OCI-LY7 (cell line): Measurements from ENCODE around the gene NIPBL. TPM values are rescaled to one million over a fixed set of nuclear protein-coding genes. Genes with fewer than 3 reads are reported as not detected.
A peak's percentile ranks its signal among the peaks of the same experiment; 100 is the strongest.
"Not testable (repeated sequence)": the region's sequence is repeated elsewhere in the genome, so short reads cannot be mapped to it uniquely, and the experiment has no call there.

Experiments used
- BruUV-seq: library from RNA; stranded (reverse); fragments of 400-500 nt; replicated peaks from 2 replicates; lab custom pipeline; 2021; lab: Mats Ljungman, UMichigan
- CTCF ChIA-PET: fragments of 300-600 bp; sonication (Branson Sonifier 250); formaldehyde crosslinking; loops from one replicate; lab custom pipeline; 2022; ENCODE audit warnings: antibody characterized with exemption; ENCODE audit not compliant: unreplicated experiment; lab: Charles Lee
- POLR2A ChIA-PET: fragments of 300-600 bp; sonication (Branson Sonifier 250); formaldehyde crosslinking; loops from one replicate; lab custom pipeline; 2022; ENCODE audit warnings: antibody characterized with exemption; lab: Charles Lee
- DNase-seq: peaks from one replicate; pipeline ENCODE4 v3.0.0-alpha.2; 2015; ENCODE audit warnings: low spot score
- H2AFZ ChIP-seq: fragments of 200-600 bp; sonication (generic), shearing (Covaris generic); 2 replicates; pipeline ENCODE4 v1.6.1; 2014; ENCODE audit warnings: mild to moderate bottlenecking, antibody characterized with exemption, low read length, moderate library complexity
- H3K27ac ChIP-seq: fragments of 200-600 bp; sonication (generic); 2 replicates; pipeline ENCODE4 v1.5.1; 2014; ENCODE audit warnings: mixed run types, low read depth, mild to moderate bottlenecking, moderate library complexity, low read length, inconsistent platforms; ENCODE audit not compliant: poor library complexity, severe bottlenecking
- H3K36me3 ChIP-seq: fragments of 200-600 bp; sonication (generic); 2 replicates; pipeline ENCODE4 v1.6.1; 2014; ENCODE audit warnings: mild to moderate bottlenecking, antibody characterized with exemption, low read length, moderate library complexity, mixed read lengths; ENCODE audit not compliant: insufficient read depth
- H3K4me1 ChIP-seq: fragments of 200-600 bp; sonication (generic); 2 replicates; pipeline ENCODE4 v1.5.1; 2014; ENCODE audit warnings: mild to moderate bottlenecking, low read length; ENCODE audit not compliant: insufficient read depth, poor library complexity, severe bottlenecking
- H3K4me2 ChIP-seq: fragments of 200-600 bp; sonication (generic); 2 replicates; pipeline ENCODE4 v1.6.1; 2014; ENCODE audit warnings: mild to moderate bottlenecking, low read length
- H3K4me3 ChIP-seq: fragments of 200-600 bp; sonication (generic); 2 replicates; pipeline ENCODE4 v1.5.1; 2014; ENCODE audit warnings: mild to moderate bottlenecking, low read depth, low read length; ENCODE audit not compliant: poor library complexity, severe bottlenecking
- H3K79me2 ChIP-seq: fragments of 200-600 bp; sonication (generic); 2 replicates; pipeline ENCODE4 v1.6.1; 2016; ENCODE audit warnings: low read depth, mild to moderate bottlenecking, low read length, moderate library complexity, mixed read lengths; ENCODE audit not compliant: insufficient read depth
- H3K9me2 ChIP-seq: fragments of 200-600 bp; sonication (generic); 2 replicates; pipeline ENCODE4 v1.6.1; 2016; ENCODE audit warnings: mild to moderate bottlenecking, low read length, mixed read lengths; ENCODE audit not compliant: insufficient read depth
- H3K9me3 ChIP-seq: fragments of 200-600 bp; sonication (generic); 2 replicates; pipeline ENCODE4 v1.6.1; 2014; ENCODE audit warnings: mild to moderate bottlenecking, mixed run types, low read length, mixed read lengths
- H4K20me1 ChIP-seq: fragments of 200-600 bp; sonication (generic); 2 replicates; pipeline ENCODE4 v1.6.1; 2014; ENCODE audit warnings: mild to moderate bottlenecking, antibody characterized with exemption, low read length, moderate library complexity, mixed read lengths; ENCODE audit not compliant: insufficient read depth
- EZH2phosphoT487 ChIP-seq: fragments of 200-600 bp; sonication (generic); IDR thresholded peaks from 2 replicates; pipeline ENCODE4 v1.6.1; 2018; ENCODE audit warnings: low read depth, borderline replicate concordance, mild to moderate bottlenecking, mixed run types, antibody characterized with exemption, low read length, moderate library complexity, mixed read lengths
- intact Hi-C: fragments of 100-400 bp; cut with micrococcal nuclease; formaldehyde crosslinking; loops from one replicate; pipeline ENCODE4 v1.10.0; 2022; ENCODE audit not compliant: unreplicated experiment
- total RNA-seq, 2 experiments: library from RNA; depleted of rRNA in 1 of 2; stranded (reverse); fragments of >200 nt in 1 of 2; shearing (Covaris generic) in 1 of 2; gene quantifications; 2 replicates each; pipeline ENCODE4 v1.2.3, GENCODE V29; 2014 to 2022
- TF ChIP-seq, protein P1 (sequence below): fragments of 200-600 bp; sonication (generic); conservative IDR thresholded peaks from 2 replicates; pipeline ENCODE4 v1.5.1; 2014; ENCODE audit warnings: mild to moderate bottlenecking, antibody characterized with exemption, low read length, moderate library complexity, mixed read lengths

Gene NIPBL
- total RNA-seq, 2 experiments from 2014 or later = 24.9 to 56.1 TPM

DNA sequence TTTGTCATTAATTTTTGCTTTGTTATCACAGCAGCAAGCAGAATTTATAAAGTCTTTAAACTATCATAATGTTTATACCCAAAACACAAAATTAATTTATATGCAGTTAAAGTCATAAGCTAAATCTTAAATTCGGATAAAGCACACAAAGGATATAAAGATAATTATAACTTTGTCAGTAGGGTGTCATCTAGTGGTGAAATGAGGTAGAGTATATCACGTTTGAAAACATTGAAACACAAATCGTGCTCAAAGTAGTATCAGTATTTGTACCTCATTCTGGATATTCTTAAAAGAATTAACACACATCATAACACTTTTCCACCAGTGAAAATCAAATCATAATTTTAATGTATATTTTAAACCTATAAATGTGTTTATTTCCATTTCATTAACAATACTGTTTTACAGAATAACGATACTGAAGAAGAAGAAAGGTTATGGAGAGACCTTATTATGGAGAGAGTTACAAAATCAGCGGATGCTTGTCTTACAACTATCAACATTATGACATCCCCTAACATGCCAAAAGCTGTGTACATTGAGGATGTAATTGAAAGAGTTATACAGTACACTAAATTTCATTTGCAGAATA, 129.5 kb downstream of the NIPBL start:
- H3K4me3 ChIP-seq = no peak overlapping the region
- no peak overlapping the region for H3K27ac ChIP-seq
- intact Hi-C loops = loop anchor here (2.0 to 5.0 kb wide), 2 partner anchors 129 to 267 kb away; partner anchors contain the start of gene NIPBL
- H3K79me2 ChIP-seq = 0 out of 2 replicates have a peak, but pooled peaks cover 5% of the 10 kb centered on the region
- TF ChIP-seq EZH2phosphoT487 = no peak
- TF ChIP-seq, protein P1, sequence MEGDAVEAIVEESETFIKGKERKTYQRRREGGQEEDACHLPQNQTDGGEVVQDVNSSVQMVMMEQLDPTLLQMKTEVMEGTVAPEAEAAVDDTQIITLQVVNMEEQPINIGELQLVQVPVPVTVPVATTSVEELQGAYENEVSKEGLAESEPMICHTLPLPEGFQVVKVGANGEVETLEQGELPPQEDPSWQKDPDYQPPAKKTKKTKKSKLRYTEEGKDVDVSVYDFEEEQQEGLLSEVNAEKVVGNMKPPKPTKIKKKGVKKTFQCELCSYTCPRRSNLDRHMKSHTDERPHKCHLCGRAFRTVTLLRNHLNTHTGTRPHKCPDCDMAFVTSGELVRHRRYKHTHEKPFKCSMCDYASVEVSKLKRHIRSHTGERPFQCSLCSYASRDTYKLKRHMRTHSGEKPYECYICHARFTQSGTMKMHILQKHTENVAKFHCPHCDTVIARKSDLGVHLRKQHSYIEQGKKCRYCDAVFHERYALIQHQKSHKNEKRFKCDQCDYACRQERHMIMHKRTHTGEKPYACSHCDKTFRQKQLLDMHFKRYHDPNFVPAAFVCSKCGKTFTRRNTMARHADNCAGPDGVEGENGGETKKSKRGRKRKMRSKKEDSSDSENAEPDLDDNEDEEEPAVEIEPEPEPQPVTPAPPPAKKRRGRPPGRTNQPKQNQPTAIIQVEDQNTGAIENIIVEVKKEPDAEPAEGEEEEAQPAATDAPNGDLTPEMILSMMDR = peak; percentile 94
- ChIA-PET CTCF (no interaction called here), POLR2A (interaction anchor here (0.6 to 1.1 kb wide), 4 partner anchors 15 to 187 kb away, joined by 3 to 4 read pairs (median 4); no protein-coding TSS in a partner anchor)
- no peak overlapping the region for H3K4me2 ChIP-seq
- no peaks in the 10 kb centered on the region for H3K4me1 ChIP-seq
- BruUV-seq = no TSS peak
- no peaks in the 10 kb centered on the region for H4K20me1 ChIP-seq
- no peaks in the 10 kb centered on the region for H3K9me2 ChIP-seq
- DNase-seq = peak; percentile 43
- no peaks in the 10 kb centered on the region for H3K9me3 ChIP-seq
- H2AFZ ChIP-seq = no peak overlapping the region
- H3K36me3 ChIP-seq = peaks cover 80% of the 10 kb centered on the region

DNA sequence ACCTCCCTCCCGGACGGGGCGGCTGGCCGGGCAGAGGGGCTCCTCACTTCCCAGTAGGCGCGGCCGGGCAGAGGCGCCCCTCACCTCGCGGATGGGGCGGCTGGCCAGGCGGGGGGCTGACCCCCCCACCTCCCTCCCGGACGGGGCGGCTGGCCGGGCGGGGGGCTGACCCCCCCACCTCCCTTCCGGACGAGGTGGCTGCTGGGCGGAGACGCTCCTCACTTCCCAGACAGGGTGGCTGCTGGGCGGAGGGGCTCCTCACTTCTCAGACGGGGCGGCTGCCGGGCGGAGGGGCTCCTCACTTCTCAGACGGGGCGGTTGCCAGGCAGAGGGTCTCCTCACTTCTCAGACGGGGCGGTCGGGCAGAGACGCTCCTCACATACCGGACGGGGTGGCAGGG, 136.6 kb downstream of the NIPBL start:
- H3K27ac ChIP-seq, BruUV-seq, H3K4me3 ChIP-seq, H3K79me2 ChIP-seq, intact Hi-C loops, H2AFZ ChIP-seq, H3K9me2 ChIP-seq, H3K4me1 ChIP-seq, DNase-seq, POLR2A ChIA-PET, CTCF ChIA-PET, H3K4me2 ChIP-seq, H4K20me1 ChIP-seq, H3K9me3 ChIP-seq: not testable (repeated sequence)
- peaks cover 58% of the 10 kb centered on the region for H3K36me3 ChIP-seq

DNA sequence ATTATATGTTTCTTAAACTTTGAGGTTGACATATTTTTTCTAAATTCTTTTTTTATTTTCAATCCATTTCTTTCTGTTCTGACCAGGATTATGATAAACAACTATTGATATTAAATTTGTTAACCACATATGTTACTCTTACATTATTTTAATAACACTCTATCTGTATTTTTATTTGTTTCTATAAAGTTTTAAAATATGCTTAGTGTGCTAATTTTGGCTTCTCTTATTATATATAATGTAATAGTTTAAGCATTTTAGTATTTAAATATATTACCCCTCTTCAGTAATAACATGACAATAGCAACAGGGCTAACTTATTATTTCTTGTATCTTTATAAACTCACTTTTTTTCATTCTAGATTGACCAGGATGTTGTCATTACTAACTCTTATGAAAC, 137.8 kb downstream of the NIPBL start:
- Histone ChIP-seq H3K4me3 (no peak overlapping the region), H4K20me1 (no peaks in the 10 kb centered on the region), H3K9me2 (no peaks in the 10 kb centered on the region), H3K36me3 (peaks cover 58% of the 10 kb centered on the region), H3K4me2 (no peak overlapping the region), H3K27ac (no peak overlapping the region), H3K9me3 (no peaks in the 10 kb centered on the region), H3K79me2 (no peaks in the 10 kb centered on the region), H2AFZ (no peak overlapping the region), H3K4me1 (no peaks in the 10 kb centered on the region)
- ChIA-PET CTCF (no interaction called here), POLR2A (no interaction called here)
- no TSS peak for BruUV-seq
- no peak for DNase-seq
- TF ChIP-seq EZH2phosphoT487 = no peak
- TF ChIP-seq, protein P1 = no peak
- intact Hi-C loops = no loop called here
